SK-N-SH treated with all-trans-retinoic acid at 6 μM for 48 hours (cell line): ENCODE measurements around the gene CDA.

ENCODE experiments used
- ATAC-seq: fragments of 200-7000 bp; cut with Tn5 transposase; 3 replicates; pipeline ENCODE4 v1.9.1; 2020; ENCODE audit warnings: mild to moderate bottlenecking, moderate library complexity
- ARNTL ChIP-seq: fragments of 450-650 bp; formaldehyde crosslinking; IDR thresholded peaks from 2 replicates; pipeline ENCODE4 v1.5.0; 2020; ENCODE audit warnings: low read depth, mild to moderate bottlenecking, moderate library complexity, borderline replicate concordance
- CSDC2 ChIP-seq: fragments of 250-450 bp; sonication (Bioruptor Pico); IDR thresholded peaks from 2 replicates; pipeline ENCODE4 v1.5.0; 2020; ENCODE audit warnings: mild to moderate bottlenecking, moderate library complexity
- GLIS3 ChIP-seq: fragments of 250-450 bp; sonication (Bioruptor Pico); IDR thresholded peaks from 2 replicates; pipeline ENCODE4 v1.5.0; 2020; ENCODE audit warnings: mild to moderate bottlenecking, moderate library complexity
- ISL1 ChIP-seq: fragments of 250-450 bp; sonication (Bioruptor Pico); IDR thresholded peaks from 2 replicates; pipeline ENCODE4 v2.1.2; 2022; ENCODE audit warnings: mild to moderate bottlenecking, moderate library complexity
- OSR1 ChIP-seq: fragments of 250-450 bp; sonication (Bioruptor Pico); IDR thresholded peaks from 2 replicates; pipeline ENCODE4 v1.8.0; 2022; ENCODE audit warnings: moderate library complexity, mild to moderate bottlenecking, inconsistent platforms
- PPARA ChIP-seq: fragments of 250-450 bp; sonication (Bioruptor Pico); IDR thresholded peaks from 2 replicates; pipeline ENCODE4 v1.5.0; 2020; ENCODE audit warnings: mild to moderate bottlenecking, borderline replicate concordance
- RARB ChIP-seq: fragments of 250-450 bp; sonication (Bioruptor Pico); IDR thresholded peaks from 2 replicates; pipeline ENCODE4 v1.8.0; 2021; ENCODE audit warnings: mild to moderate bottlenecking, moderate library complexity
- SNAI2 ChIP-seq: fragments of 250-450 bp; sonication (Bioruptor Pico); IDR thresholded peaks from 2 replicates; pipeline ENCODE4 v1.5.0; 2020; ENCODE audit warnings: mild to moderate bottlenecking, moderate library complexity
- TCF4 ChIP-seq: fragments of 250-450 bp; sonication (Bioruptor Pico); IDR thresholded peaks from 2 replicates; pipeline ENCODE4 v1.8.0; 2021; ENCODE audit warnings: mild to moderate bottlenecking, moderate library complexity, borderline replicate concordance
- TOX ChIP-seq: fragments of 250-450 bp; sonication (Bioruptor Pico); IDR thresholded peaks from 2 replicates; pipeline ENCODE4 v1.8.0; 2021; ENCODE audit warnings: mild to moderate bottlenecking, moderate library complexity, borderline replicate concordance
- ZC3H10 ChIP-seq: fragments of 250-450 bp; sonication (Bioruptor Pico); IDR thresholded peaks from 2 replicates; pipeline ENCODE4 v1.5.1; 2021; ENCODE audit warnings: mild to moderate bottlenecking, moderate library complexity
- ZFP3 ChIP-seq: fragments of 250-450 bp; sonication (Bioruptor Pico); IDR thresholded peaks from 2 replicates; pipeline ENCODE4 v1.5.0; 2020; ENCODE audit warnings: mild to moderate bottlenecking, moderate library complexity
- ZNF565 ChIP-seq: fragments of 450-650 bp; formaldehyde crosslinking; conservative IDR thresholded peaks from 2 replicates; pipeline ENCODE4 v1.5.0; 2020; ENCODE audit warnings: low read depth, mild to moderate bottlenecking, moderate library complexity
- ZNF70 ChIP-seq: fragments of 450-650 bp; formaldehyde crosslinking; IDR thresholded peaks from 2 replicates; pipeline ENCODE4 v1.5.0; 2020; ENCODE audit warnings: mild to moderate bottlenecking, moderate library complexity
- ZNF8 ChIP-seq: fragments of 450-650 bp; formaldehyde crosslinking; IDR thresholded peaks from 2 replicates; pipeline ENCODE4 v1.5.0; 2020; ENCODE audit warnings: mild to moderate bottlenecking, moderate library complexity
- TF ChIP-seq, protein P1 (sequence below): fragments of 250-450 bp; sonication (Bioruptor Pico); IDR thresholded peaks from 2 replicates; pipeline ENCODE4 v1.8.0; 2021; ENCODE audit warnings: low read depth, mild to moderate bottlenecking, moderate library complexity, borderline replicate concordance
- TF ChIP-seq, protein P2 (sequence below): fragments of 250-450 bp; sonication (Bioruptor Pico); IDR thresholded peaks from 2 replicates; pipeline ENCODE4 v1.5.0; 2020; ENCODE audit warnings: mild to moderate bottlenecking, moderate library complexity
- TF ChIP-seq, protein P3 (sequence below): fragments of 250-450 bp; sonication (Bioruptor Pico); IDR thresholded peaks from 2 replicates; pipeline ENCODE4 v1.8.0; 2020; ENCODE audit warnings: mild to moderate bottlenecking, moderate library complexity, borderline replicate concordance
- TF ChIP-seq, protein P4 (sequence below): fragments of 250-450 bp; sonication (Bioruptor Pico); IDR thresholded peaks from 2 replicates; pipeline ENCODE4 v1.5.1; 2021; ENCODE audit warnings: mild to moderate bottlenecking, moderate library complexity
- TF ChIP-seq, protein P5 (sequence below): fragments of 250-450 bp; sonication (Bioruptor Pico); IDR thresholded peaks from 2 replicates; pipeline ENCODE4 v1.5.1; 2020; ENCODE audit warnings: low read depth, mild to moderate bottlenecking, moderate library complexity

CDA gene

DNA sequence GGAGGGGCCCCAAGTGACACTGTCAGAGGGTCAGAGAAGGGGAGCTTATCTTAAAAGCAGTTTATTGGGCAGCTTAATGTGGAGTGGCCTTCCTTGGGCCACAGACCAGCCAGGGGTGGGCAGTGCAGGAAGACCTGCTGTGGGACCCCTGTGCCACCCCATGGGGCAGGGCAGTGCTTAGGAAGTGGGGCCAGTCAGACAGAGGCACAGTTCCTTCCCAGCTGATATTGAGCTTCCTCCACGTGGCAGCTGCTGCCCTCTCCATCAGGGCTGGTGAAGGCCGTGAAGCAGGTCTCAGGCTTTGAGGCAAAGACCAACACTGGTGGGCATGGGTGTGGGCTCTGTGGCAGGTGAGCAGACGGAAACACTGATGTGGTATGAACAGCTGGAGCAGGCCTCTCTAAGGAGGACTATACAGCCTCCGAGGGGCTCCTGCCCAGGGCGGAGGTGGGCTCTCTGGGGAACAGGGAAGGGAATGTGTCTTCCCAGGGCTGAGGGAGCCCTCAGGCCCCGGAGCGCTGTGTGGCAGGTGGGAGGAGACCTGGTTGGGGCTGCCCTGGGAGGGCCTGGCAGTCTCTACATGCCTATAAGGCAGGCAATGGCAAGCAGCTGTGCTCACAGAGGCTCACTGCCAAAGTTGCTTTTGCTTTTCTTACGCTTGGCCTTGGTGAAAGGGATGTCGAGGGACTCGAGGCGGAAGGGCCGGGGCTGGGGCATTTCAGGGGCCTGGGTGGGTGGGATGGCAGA, 75.2 kb downstream of the CDA start:
- no peak for TF ChIP-seq ZNF8
- ATAC-seq: no peak

DNA sequence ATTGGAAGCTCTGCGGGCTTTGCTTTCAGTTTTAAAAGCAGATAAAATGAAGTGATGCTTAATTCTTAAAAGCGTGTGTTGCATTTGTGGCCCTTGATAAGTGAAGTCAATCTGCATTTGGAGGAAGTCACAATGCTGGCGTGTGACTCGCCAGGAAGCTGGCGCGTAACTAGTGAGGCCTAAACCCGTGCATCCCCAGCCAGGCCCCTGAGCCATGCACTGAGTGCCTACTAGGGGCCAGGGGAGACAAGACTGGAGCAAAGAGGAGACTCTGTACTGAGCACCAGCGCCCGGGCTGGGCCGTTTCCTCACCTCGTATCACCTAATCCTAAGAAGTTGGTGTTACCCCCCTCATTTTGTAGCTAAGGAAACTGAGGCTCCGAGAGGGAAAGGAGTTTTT, 76.8 kb downstream of the CDA start:
- TF ChIP-seq SNAI2 (no peak), ZC3H10 (CRISPR knock-in tag) (no peak), ISL1 (CRISPR knock-in tag) (no peak), ZNF565 (CRISPR knock-in tag) (no peak), TOX (CRISPR knock-in tag) (no peak), ZNF8 (no peak), PPARA (CRISPR knock-in tag) (no peak), OSR1 (CRISPR knock-in tag) (no peak), CSDC2 (CRISPR knock-in tag) (no peak), ARNTL (no peak)
- TF ChIP-seq, protein P1, sequence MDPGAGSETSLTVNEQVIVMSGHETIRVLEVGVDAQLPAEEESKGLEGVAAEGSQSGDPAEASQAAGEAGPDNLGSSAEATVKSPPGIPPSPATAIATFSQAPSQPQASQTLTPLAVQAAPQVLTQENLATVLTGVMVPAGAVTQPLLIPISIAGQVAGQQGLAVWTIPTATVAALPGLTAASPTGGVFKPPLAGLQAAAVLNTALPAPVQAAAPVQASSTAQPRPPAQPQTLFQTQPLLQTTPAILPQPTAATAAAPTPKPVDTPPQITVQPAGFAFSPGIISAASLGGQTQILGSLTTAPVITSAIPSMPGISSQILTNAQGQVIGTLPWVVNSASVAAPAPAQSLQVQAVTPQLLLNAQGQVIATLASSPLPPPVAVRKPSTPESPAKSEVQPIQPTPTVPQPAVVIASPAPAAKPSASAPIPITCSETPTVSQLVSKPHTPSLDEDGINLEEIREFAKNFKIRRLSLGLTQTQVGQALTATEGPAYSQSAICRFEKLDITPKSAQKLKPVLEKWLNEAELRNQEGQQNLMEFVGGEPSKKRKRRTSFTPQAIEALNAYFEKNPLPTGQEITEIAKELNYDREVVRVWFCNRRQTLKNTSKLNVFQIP: no peak
- TF ChIP-seq, protein P2, sequence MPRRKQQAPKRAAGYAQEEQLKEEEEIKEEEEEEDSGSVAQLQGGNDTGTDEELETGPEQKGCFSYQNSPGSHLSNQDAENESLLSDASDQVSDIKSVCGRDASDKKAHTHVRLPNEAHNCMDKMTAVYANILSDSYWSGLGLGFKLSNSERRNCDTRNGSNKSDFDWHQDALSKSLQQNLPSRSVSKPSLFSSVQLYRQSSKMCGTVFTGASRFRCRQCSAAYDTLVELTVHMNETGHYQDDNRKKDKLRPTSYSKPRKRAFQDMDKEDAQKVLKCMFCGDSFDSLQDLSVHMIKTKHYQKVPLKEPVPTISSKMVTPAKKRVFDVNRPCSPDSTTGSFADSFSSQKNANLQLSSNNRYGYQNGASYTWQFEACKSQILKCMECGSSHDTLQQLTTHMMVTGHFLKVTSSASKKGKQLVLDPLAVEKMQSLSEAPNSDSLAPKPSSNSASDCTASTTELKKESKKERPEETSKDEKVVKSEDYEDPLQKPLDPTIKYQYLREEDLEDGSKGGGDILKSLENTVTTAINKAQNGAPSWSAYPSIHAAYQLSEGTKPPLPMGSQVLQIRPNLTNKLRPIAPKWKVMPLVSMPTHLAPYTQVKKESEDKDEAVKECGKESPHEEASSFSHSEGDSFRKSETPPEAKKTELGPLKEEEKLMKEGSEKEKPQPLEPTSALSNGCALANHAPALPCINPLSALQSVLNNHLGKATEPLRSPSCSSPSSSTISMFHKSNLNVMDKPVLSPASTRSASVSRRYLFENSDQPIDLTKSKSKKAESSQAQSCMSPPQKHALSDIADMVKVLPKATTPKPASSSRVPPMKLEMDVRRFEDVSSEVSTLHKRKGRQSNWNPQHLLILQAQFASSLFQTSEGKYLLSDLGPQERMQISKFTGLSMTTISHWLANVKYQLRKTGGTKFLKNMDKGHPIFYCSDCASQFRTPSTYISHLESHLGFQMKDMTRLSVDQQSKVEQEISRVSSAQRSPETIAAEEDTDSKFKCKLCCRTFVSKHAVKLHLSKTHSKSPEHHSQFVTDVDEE: no peak
- TF ChIP-seq, protein P3, sequence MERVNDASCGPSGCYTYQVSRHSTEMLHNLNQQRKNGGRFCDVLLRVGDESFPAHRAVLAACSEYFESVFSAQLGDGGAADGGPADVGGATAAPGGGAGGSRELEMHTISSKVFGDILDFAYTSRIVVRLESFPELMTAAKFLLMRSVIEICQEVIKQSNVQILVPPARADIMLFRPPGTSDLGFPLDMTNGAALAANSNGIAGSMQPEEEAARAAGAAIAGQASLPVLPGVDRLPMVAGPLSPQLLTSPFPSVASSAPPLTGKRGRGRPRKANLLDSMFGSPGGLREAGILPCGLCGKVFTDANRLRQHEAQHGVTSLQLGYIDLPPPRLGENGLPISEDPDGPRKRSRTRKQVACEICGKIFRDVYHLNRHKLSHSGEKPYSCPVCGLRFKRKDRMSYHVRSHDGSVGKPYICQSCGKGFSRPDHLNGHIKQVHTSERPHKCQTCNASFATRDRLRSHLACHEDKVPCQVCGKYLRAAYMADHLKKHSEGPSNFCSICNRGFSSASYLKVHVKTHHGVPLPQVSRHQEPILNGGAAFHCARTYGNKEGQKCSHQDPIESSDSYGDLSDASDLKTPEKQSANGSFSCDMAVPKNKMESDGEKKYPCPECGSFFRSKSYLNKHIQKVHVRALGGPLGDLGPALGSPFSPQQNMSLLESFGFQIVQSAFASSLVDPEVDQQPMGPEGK: no peak
- TF ChIP-seq, protein P4, sequence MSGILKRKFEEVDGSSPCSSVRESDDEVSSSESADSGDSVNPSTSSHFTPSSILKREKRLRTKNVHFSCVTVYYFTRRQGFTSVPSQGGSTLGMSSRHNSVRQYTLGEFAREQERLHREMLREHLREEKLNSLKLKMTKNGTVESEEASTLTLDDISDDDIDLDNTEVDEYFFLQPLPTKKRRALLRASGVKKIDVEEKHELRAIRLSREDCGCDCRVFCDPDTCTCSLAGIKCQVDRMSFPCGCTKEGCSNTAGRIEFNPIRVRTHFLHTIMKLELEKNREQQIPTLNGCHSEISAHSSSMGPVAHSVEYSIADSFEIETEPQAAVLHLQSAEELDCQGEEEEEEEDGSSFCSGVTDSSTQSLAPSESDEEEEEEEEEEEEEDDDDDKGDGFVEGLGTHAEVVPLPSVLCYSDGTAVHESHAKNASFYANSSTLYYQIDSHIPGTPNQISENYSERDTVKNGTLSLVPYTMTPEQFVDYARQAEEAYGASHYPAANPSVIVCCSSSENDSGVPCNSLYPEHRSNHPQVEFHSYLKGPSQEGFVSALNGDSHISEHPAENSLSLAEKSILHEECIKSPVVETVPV (CRISPR knock-in tag): no peak
- TF ChIP-seq, protein P5, sequence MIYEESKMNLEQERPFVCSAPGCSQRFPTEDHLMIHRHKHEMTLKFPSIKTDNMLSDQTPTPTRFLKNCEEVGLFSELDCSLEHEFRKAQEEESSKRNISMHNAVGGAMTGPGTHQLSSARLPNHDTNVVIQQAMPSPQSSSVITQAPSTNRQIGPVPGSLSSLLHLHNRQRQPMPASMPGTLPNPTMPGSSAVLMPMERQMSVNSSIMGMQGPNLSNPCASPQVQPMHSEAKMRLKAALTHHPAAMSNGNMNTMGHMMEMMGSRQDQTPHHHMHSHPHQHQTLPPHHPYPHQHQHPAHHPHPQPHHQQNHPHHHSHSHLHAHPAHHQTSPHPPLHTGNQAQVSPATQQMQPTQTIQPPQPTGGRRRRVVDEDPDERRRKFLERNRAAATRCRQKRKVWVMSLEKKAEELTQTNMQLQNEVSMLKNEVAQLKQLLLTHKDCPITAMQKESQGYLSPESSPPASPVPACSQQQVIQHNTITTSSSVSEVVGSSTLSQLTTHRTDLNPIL: no peak
- no peak for ATAC-seq

DNA sequence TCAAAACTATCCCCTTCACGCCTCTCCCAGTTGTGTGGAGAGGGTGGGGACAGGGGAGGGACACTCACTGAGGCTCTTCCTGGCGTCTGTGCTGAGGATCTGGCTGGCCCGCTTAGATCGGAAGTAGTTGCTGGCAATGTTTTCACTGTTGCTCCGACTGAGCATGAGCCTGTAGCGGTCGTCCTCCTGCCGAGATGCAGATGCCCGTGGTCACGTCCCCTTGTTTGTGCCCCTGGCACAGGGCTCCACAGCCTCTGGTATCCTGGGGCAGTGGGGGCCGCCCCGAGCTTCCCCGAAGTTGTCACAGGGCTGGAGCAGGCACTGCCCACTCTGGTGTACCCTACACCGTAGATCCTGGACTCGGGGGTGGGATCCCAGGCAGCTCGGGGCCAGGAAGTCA, 77.2 kb downstream of the CDA start:
- ATAC-seq: no peak
- no peak for TF ChIP-seq ZNF8
- TF ChIP-seq, protein P4 (CRISPR knock-in tag): no peak
- TF ChIP-seq ZC3H10 (CRISPR knock-in tag): no peak
- TF ChIP-seq, protein P1: no peak
- no peak for TF ChIP-seq PPARA (CRISPR knock-in tag)
- TF ChIP-seq RARB: no peak
- TF ChIP-seq ZNF70: no peak
- TF ChIP-seq TCF4 (CRISPR knock-in tag): no peak
- TF ChIP-seq, protein P2: no peak
- no peak for TF ChIP-seq GLIS3 (CRISPR knock-in tag)
- no peak for TF ChIP-seq ZFP3 (CRISPR knock-in tag)
- no peak for TF ChIP-seq OSR1 (CRISPR knock-in tag)
- TF ChIP-seq ISL1 (CRISPR knock-in tag): no peak
- no peak for TF ChIP-seq CSDC2 (CRISPR knock-in tag)
- TF ChIP-seq, protein P5: no peak
